Pancreas (tissue), 10 donors: ENCODE data around the gene CCDC30. TPM values are rescaled to one million over a fixed set of nuclear protein-coding genes. Genes with fewer than 3 reads are reported as not detected.

ENCODE experiments used
- ATAC-seq, 4 donors: fragments of 200-7000 bp; cut with Tn5 transposase; one replicate each; pipeline versions ENCODE4 v1.8.0 to v1.9.1; 2020; ENCODE audit warnings: mild to moderate bottlenecking in 4 of 4, moderate library complexity in 4 of 4
- DNase-seq, 6 donors: peaks; one replicate each; pipeline ENCODE4 v3.0.0-alpha.2; 2020
- FAIRE-seq: peaks from 2 replicates; lab custom pipeline; 2012; peaks lifted over from hg19 to GRCh38; lab: Jason Lieb, UNC
- H3K27ac ChIP-seq, 4 donors: fragments of 200-600 bp; sonication (generic); 1 replicate in 3 of 4; 2 replicates in 1 of 4; pipeline versions ENCODE4 v1.5.0 to v1.8.0; 2020
- H3K27me3 ChIP-seq, 4 donors: fragments of 200-600 bp; one replicate each; pipeline ENCODE4 v1.8.0; 2021
- H3K36me3 ChIP-seq, 3 donors: fragments of 200-600 bp; sonication (generic) in 1 of 3; one replicate each; pipeline versions ENCODE4 v1.5.0 to v1.8.0; 2020 to 2021
- H3K4me1 ChIP-seq, 3 donors: fragments of 200-600 bp; one replicate each; pipeline ENCODE4 v1.8.0; 2021
- H3K4me3 ChIP-seq, 4 donors: fragments of 200-600 bp; sonication (generic) in 2 of 4; one replicate each; pipeline versions ENCODE4 v1.5.0 to v1.8.0; 2020 to 2021
- H3K9me3 ChIP-seq, 4 donors: fragments of 200-600 bp; one replicate each; pipeline ENCODE4 v1.8.0; 2021
- WGBS, 2 donors: extraction: QIAGEN DNeasy Blood & Tissue Kit; methylation state at CpG; one replicate each; pipeline ENCODE4 v1.1.7; 2013; 5-methylcytosine and 5-hydroxymethylcytosine counted together
- intact Hi-C, 3 donors: fragments of 100-400 bp; cut with DNase I; formaldehyde crosslinking; loops; one replicate each; pipeline versions ENCODE4 v1.11.1 to v1.14.2; 2022
- polyA plus RNA-seq, 2 donors: library from polyadenylated mRNA; stranded (reverse); fragments of 200-250 nt; gene quantifications; one replicate each; pipeline ENCODE4 v1.2.3, GENCODE V29; 2013
- total RNA-seq, 6 donors: library from RNA; stranded (reverse); fragmentation: NEBNext Ultra II Directional in 4 of 6; extraction: Animal tissue kit (Norgen Biotek cat#: 25700) in 4 of 6; gene quantifications; one replicate each; pipeline versions ENCODE4 v1.2.1 to v1.2.4, GENCODE V29; 2021 to 2023
- TF ChIP-seq, protein P1 (sequence below), 4 donors: fragments of 200-600 bp; sonication (generic) in 3 of 4; IDR thresholded peaks; one replicate each; pipeline versions ENCODE4 v1.5.0 to v1.8.0; 2021; ENCODE audit warnings: antibody characterized with exemption in 4 of 4
- donor health status: healthy with polysubstance abuse.
- donor health status: DM: no; HTN: no; CAD: no; lungs with moderate emphysema.
- donor health status: DM: no; HTN: no; CAD: no.
- donor health status: control.
- donor health status: control.
- donor health status: Bipolar disorder and iron deficiency.
- donor health status: DM: yes; HTN: yes; CAD: no.
- donor health status: DM: no; HTN: no; CAD: no.
- donor health status: DM: no; HTN: no; CAD: no.
- donor health status: DM: yes; HTN: yes; CAD: no.

The CCDC30 gene
- total and polyA plus RNA-seq, 8 donors = 2.0 to 5.6 (median 3.0) TPM

DNA sequence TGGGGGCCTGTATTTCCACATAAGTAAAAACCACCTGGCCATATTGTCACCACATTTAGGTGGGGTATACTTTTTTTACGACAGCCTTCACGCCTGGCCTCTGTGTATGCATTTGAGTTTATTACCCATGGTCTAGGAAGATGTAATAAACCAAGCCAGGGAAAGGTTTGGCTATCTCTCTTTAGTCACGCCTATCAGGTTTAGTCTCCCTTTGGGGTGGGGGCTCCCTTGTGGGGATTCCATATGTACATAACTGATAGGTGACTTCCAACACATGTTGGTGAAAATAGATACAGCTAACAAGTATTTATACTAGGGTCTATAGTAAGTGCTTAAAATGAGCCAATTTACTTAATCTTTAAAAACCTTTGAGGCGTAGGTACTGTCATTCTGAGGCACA lies 223.3 kb downstream of the CCDC30 start:
- TF ChIP-seq, protein P1, sequence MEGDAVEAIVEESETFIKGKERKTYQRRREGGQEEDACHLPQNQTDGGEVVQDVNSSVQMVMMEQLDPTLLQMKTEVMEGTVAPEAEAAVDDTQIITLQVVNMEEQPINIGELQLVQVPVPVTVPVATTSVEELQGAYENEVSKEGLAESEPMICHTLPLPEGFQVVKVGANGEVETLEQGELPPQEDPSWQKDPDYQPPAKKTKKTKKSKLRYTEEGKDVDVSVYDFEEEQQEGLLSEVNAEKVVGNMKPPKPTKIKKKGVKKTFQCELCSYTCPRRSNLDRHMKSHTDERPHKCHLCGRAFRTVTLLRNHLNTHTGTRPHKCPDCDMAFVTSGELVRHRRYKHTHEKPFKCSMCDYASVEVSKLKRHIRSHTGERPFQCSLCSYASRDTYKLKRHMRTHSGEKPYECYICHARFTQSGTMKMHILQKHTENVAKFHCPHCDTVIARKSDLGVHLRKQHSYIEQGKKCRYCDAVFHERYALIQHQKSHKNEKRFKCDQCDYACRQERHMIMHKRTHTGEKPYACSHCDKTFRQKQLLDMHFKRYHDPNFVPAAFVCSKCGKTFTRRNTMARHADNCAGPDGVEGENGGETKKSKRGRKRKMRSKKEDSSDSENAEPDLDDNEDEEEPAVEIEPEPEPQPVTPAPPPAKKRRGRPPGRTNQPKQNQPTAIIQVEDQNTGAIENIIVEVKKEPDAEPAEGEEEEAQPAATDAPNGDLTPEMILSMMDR (IDR thresholded peaks at IDR 0.05) = no peak
- H3K27me3 ChIP-seq = no peaks in the 10 kb centered on the region
- H3K36me3 ChIP-seq = no peaks in the 10 kb centered on the region
- ATAC-seq (no peak), FAIRE-seq (no peak), DNase-seq (no peak)
- 85 to 88% methylated on average over 4 of the region's 4 CpGs for WGBS, 2 donors
- H3K4me1 ChIP-seq = peaks cover 10 to 61% (median 32%) of the 10 kb centered on the region in 3 donors
- H3K27ac ChIP-seq = no peak overlapping the region
- H3K4me3 ChIP-seq = no peak overlapping the region
- no peaks in the 10 kb centered on the region for H3K9me3 ChIP-seq
- intact Hi-C loops = no loop called here

DNA sequence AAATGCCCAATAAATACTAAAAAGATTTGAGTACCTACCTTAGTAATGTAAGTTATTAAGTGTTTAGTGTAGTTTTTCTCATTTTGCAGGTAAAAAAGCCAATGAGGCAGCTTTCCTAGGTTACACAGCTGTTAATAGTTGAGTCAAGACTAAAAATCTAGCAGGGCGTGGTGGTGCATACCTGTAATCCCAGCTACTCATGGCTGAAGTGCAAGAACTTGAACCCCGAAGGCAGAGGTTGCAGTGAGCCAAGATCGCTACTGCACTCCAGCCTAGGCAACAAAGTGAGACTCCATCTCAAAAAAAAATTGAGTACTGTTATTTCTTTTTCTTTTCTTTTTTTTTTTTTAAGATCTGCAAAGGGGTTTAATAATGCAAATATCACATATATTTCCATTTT lies 226.8 kb downstream of the CCDC30 start:
- TF ChIP-seq, protein P1 (IDR thresholded peaks at IDR 0.05) = no peak
- 90 to 92% methylated on average over 3 of the region's 3 CpGs for WGBS, 2 donors
- H3K4me1 ChIP-seq = peaks cover 17 to 72% (median 45%) of the 10 kb centered on the region in 3 donors
- no peaks in the 10 kb centered on the region for H3K9me3 ChIP-seq
- DNase-seq (no peak), ATAC-seq (no peak), FAIRE-seq (no peak)
- H3K27me3 ChIP-seq = no peaks in the 10 kb centered on the region
- H3K4me3 ChIP-seq = no peak overlapping the region
- intact Hi-C loops = no loop called here
- H3K27ac ChIP-seq = no peak overlapping the region
- no peaks in the 10 kb centered on the region for H3K36me3 ChIP-seq

DNA sequence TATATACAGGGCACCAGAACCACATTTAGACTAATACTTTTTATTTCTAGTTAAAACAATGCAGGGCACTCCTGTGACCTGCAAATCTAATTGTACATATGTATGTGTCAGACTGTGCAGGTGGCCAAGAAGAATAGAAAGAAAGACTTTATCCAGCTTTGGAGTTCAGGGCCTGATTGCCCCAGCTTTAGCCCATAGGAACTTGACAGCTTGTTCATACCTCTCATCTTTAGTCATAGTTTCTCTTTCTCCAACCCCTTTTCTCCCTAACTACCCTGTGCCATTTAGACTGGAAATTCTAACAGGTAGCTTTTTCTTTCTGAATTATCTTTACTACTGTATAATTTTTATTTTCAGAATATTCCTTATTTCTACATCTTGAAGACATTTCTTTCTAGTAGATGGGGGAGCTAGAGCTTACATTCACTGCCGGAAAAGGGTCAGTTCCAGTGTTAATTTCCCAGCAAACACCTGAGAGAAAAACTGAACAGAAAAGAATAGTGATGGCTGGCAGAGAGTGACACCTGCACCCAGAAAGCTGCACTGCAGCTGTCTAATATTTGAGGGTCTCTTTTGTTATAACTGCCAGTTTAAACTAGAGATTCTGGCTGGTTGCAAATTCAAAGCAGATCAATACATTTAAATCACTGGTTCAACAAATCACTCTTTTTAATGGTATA lies 227.5 kb downstream of the CCDC30 start:
- TF ChIP-seq, protein P1 (IDR thresholded peaks at IDR 0.05) = no peak
- Histone ChIP-seq H3K27ac (no peak overlapping the region), H3K9me3 (no peaks in the 10 kb centered on the region), H3K4me3 (no peak overlapping the region), H3K4me1 (peaks cover 15 to 64% (median 38%) of the 10 kb centered on the region in 3 donors), H3K27me3 (no peaks in the 10 kb centered on the region), H3K36me3 (no peaks in the 10 kb centered on the region)
- DNase-seq = no peak
- no peak for FAIRE-seq
- WGBS, 2 donors = 86 to 90% methylated on average over 1 of the region's 1 CpG
- no peak for ATAC-seq
- intact Hi-C loops = no loop called here

DNA sequence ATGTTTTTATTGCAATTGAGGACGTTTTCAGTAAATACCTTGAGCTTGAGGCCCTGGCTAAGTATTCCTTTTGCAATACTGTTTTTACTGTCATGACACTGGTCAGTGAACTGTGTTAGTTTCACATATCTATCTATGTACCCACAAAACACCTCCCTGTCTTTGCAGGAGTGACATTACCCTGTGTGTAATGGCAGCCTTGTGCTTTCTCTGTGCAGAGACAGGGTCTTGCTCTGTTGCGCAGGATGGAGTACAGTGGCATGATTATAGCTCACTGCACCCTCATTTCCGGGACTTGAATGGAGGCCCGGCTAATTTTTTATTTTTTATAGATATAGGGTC lies 228.0 kb downstream of the CCDC30 start:
- no peak for FAIRE-seq
- Histone ChIP-seq H3K4me3 (no peak overlapping the region), H3K9me3 (no peaks in the 10 kb centered on the region), H3K27me3 (no peaks in the 10 kb centered on the region), H3K4me1 (peaks cover 12 to 59% (median 33%) of the 10 kb centered on the region in 3 donors), H3K36me3 (no peaks in the 10 kb centered on the region), H3K27ac (no peak overlapping the region)
- DNase-seq = no peak
- WGBS, 2 donors = 65 to 72% methylated on average over 4 of the region's 4 CpGs
- intact Hi-C loops = no loop called here
- no peak for ATAC-seq
- TF ChIP-seq, protein P1 (IDR thresholded peaks at IDR 0.05) = no peak

DNA sequence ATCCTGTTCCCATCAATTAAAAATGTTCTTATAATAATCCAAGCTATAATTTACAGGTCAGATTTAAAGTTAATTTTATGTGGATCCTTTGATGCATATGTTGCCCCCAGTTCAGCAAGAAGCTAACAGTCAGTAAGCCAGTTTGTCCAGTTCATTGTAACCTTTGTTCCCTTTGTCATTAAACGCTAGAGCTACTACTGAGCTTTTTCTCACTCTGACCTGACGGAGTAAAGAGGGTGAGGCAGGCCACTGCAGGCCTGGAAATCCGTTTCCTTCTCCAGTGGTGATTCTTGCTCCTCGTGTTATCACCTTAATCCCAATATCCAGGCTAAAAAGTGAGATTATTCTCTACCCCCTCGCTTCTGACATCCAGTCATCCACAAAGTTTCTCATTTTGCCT lies 229.4 kb downstream of the CCDC30 start:
- 11 to 21% methylated on average over 5 of the region's 5 CpGs for WGBS, 2 donors
- no peak for DNase-seq
- intact Hi-C loops = no loop called here

More for the DNA sequence above, 229.4 kb downstream of the CCDC30 start:
- Histone ChIP-seq H3K4me3 (no peak overlapping the region), H3K27me3 (no peaks in the 10 kb centered on the region), H3K27ac (peak overlapping the region in 2 of 4 donors; percentile 30 to 31), H3K9me3 (no peaks in the 10 kb centered on the region), H3K36me3 (peaks cover 3 to 9% (median 4%) of the 10 kb centered on the region in 3 donors), H3K4me1 (peaks cover 12 to 50% (median 32%) of the 10 kb centered on the region in 3 donors)
- peak; percentile 66 to 89 (median 78) for ATAC-seq
- TF ChIP-seq, protein P1 (IDR thresholded peaks at IDR 0.05) = no peak
- no peak for FAIRE-seq
